ENCODE measurements around the gene RAI1. TPM values are rescaled to one million over a fixed set of nuclear protein-coding genes. Genes with fewer than 3 reads are reported as not detected.

RAI1 gene
- total RNA-seq, 8 experiments from 2014 or later: 5.4 to 32.0 (median 20.4) TPM

DNA sequence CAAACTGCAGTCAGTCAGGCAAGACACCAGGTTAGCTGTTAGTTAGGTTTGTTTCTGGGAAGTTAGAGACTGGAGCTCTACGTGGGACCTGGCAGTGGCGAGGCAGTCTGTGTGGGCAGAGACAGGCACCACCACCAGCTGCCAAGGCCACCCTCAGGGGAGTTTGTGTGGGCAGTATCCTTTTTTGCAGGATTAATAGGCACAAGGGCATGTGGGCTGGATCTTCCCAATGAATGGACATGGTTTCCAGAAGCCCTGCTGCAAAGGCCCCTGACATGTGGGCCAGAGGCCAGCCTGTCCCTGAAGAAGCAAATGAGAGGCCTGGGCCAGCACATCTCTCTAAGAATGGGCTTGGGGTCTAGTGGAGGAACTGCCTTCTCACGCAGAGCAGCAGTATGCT lies 174.7 kb downstream of the RAI1 start:
- Histone ChIP-seq H3K4me3 (no peak overlapping the region), H3K4me1 (replicated peaks in 1 of 2) (peaks cover 20 to 21% of the 10 kb centered on the region in 2 donors), H3K27ac (no peak overlapping the region)
- no peak for ATAC-seq (replicated peaks in 6 of 8)
- 40 to 92% (median 82%) methylated on average over 1 to 3 of the region's 3 CpGs; no CpG with 5 or more reads in 2 of the 10 experiments for WGBS, 10 experiments
- in situ Hi-C loops (cut with MboI; ENCODE audit: low pct_unique_long_range_greater_than_20kb in 2 of 9, low sequenced_read_pairs in 9 of 9, unreplicated experiment in 9 of 9): loop anchor here in 2 of 9 experiments (25.0 kb wide), 1 partner anchor 169 kb away; the partner anchor contains the start of gene RAI1 (in 2 of the 2)

DNA sequence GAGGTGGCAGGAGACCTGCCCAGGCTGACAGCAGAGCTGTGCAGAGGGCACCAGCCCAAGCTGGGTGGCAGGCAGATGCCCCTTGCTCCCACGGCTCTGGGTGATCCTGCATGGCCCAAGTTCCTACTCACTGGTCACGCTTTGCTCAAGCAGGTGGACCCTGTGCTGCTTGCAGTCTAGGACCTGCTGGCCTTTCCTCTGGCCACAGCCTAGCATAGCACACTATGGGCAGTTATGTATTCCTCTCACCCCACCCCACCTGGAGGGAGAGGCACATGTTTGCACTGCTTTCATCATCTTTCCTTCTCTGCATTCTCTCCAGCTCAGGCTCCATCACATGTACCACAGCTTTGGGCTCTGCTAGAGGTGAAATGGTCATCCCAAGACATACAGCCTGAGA lies 175.1 kb downstream of the RAI1 start:
- no peak overlapping the region for H3K4me3 ChIP-seq
- peak; percentile 6 to 84 (median 50) for ATAC-seq (replicated peaks in 6 of 8)
- in situ Hi-C loops (cut with MboI; ENCODE audit: low pct_unique_long_range_greater_than_20kb in 2 of 9, low sequenced_read_pairs in 9 of 9, unreplicated experiment in 9 of 9): loop anchor here in 2 of 9 experiments (25.0 kb wide), 1 partner anchor 169 kb away; the partner anchor contains the start of gene RAI1 (in 2 of the 2)
- peaks cover 16 to 17% of the 10 kb centered on the region in 2 donors for H3K4me1 ChIP-seq (replicated peaks in 1 of 2)
- no CpG with 5 or more reads among the region's 2 CpGs for WGBS, 10 experiments
- no peak overlapping the region for H3K27ac ChIP-seq

DNA sequence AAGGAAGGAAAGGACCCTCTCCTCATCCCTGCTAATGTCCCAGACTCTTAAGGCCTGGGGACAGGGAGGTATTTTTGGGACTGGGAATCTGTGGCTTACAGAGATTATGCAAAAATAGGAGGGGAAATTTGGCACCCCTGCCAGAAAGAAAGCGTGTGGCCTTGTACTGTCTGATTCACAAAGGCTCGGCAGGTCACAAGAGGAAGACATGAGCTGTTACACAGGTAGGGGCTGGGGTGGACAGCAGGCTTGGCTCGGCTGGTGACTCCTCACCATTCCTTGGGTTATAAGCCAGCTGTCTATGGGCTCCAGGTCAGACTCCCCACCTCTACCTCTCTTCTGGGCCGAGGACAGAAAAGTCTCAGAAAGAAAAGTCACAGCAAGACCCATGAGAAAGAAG lies 176.2 kb downstream of the RAI1 start:
- ATAC-seq (replicated peaks in 6 of 8): no peak
- peaks cover 7 to 11% of the 10 kb centered on the region in 2 donors for H3K4me1 ChIP-seq (replicated peaks in 1 of 2)
- no peak overlapping the region for H3K27ac ChIP-seq
- in situ Hi-C loops (cut with MboI; ENCODE audit: low pct_unique_long_range_greater_than_20kb in 2 of 9, low sequenced_read_pairs in 9 of 9, unreplicated experiment in 9 of 9): loop anchor here in 2 of 9 experiments (25.0 kb wide), 1 partner anchor 170 kb away; the partner anchor contains the start of gene RAI1 (in 2 of the 2)
- H3K4me3 ChIP-seq: no peak overlapping the region
- WGBS, 10 experiments: 80 to 100% (median 92%) methylated on average over 1 to 3 of the region's 4 CpGs; no CpG with 5 or more reads in 4 of the 10 experiments

DNA sequence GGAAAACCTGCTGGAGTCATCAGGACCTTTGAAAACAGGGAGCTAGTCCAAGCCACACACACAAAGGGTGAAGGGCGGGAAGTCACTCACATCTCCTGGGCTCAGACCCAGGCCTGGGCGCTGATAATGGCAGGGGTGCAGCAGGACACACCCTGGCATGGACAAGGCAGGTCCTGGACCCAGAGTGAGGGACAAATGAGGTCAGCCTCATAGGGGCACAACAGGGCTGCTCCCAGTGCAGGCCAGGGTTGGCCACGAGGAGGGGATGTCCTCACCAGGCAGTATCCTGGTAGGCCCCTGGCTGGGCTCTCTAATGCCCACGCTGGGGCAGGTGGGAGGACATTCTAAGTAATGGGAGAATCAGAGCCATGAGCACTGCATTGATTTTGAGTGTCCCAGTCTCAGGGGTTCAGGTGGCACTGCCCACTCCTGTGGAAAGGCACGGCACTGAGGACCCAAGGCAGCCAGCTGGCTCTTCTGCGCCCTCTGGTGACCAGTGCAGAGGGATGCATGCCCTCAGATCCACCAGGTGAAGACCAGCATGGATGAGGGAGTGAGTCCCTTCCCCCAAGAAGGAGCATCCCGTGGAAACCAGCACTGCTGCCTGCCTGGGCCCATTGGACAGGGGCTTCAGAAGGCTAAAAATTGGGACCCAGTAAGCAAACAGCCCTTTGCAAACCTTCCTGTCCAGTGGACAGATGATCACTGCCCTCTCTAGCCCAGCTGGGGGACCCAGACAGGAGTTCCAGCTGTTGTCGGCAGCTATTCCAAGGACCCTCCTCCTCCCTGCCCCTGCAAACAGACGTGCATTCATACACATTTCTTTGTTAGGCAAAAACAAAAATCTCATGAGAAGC lies 178.9 kb downstream of the RAI1 start:
- in situ Hi-C loops (cut with MboI; ENCODE audit: low pct_unique_long_range_greater_than_20kb in 2 of 9, low sequenced_read_pairs in 9 of 9, unreplicated experiment in 9 of 9): loop anchor here in 2 of 9 experiments (25.0 kb wide), 1 partner anchor 173 kb away; the partner anchor contains the start of gene RAI1 (in 2 of the 2)
- peaks cover 7 to 11% of the 10 kb centered on the region in 2 donors for H3K4me1 ChIP-seq (replicated peaks in 1 of 2)
- H3K4me3 ChIP-seq: no peak overlapping the region
- 0 to 100% (median 36%) methylated on average over 1 to 4 of the region's 9 CpGs; no CpG with 5 or more reads in 2 of the 10 experiments for WGBS, 10 experiments
- no peak overlapping the region for H3K27ac ChIP-seq
- ATAC-seq (replicated peaks in 6 of 8): peak; percentile 72 to 93 (median 87)

DNA sequence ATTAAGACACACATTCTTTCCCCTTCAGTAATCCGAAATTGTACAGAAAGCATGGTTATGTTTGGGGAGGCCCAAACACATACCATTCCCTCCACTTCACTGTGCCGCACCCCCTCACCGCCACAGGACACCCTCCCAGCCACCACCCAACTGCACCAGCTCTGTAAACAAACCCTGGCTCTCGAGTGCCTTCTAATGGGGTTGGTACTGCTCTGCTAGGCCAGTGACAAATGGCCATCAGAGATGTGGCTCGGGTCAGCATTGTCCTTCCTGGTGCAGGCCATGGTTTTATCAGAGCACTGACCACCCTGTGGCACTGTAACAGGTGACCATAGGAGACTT lies 179.5 kb downstream of the RAI1 start:
- in situ Hi-C loops (cut with MboI; ENCODE audit: low pct_unique_long_range_greater_than_20kb in 2 of 9, low sequenced_read_pairs in 9 of 9, unreplicated experiment in 9 of 9): loop anchor here in 2 of 9 experiments (25.0 kb wide), 1 partner anchor 173 kb away; the partner anchor contains the start of gene RAI1 (in 2 of the 2)
- Histone ChIP-seq H3K4me3 (no peak overlapping the region), H3K4me1 (replicated peaks in 1 of 2) (peaks cover 7 to 11% of the 10 kb centered on the region in 2 donors), H3K27ac (no peak overlapping the region)
- ATAC-seq (replicated peaks in 6 of 8): peak in 5 of 8 experiments; percentile 5 to 40 (median 18)
- WGBS, 10 experiments: 66 to 100% (median 100%) methylated on average over 1 to 3 of the region's 5 CpGs; no CpG with 5 or more reads in 7 of the 10 experiments

Other genes with a start within 250 kb of the RAI1 start
- 10 to 100 TPM in 7 of 8 experiments, 1 to 10 TPM in 1; 6.5 to 23.0 (median 17.1) TPM for gene MED9, start 204.5 kb upstream of the RAI1 start, total RNA-seq
- 10 to 100 TPM in 2 of 8 experiments, 1 to 10 TPM in 5, under 1 TPM in 1; 0.46 to 37.1 (median 6.7) TPM for gene RASD1, start 185.1 kb upstream of the RAI1 start, total RNA-seq
- gene PEMT, start 89.8 kb upstream of the RAI1 start, total RNA-seq: 10 to 100 TPM; 21.1 to 59.0 (median 32.9) TPM
- gene SREBF1, start 155.5 kb downstream of the RAI1 start, total RNA-seq: 100 to 1,000 TPM in 2 of 8 experiments, 10 to 100 TPM in 6; 14.0 to 204 (median 22.9) TPM

Data from motor neuron (in vitro differentiated cells).